Smooth muscle cell of the umbilical artery (primary cell): ENCODE results near the gene GPATCH3. TPM values are rescaled to one million over a fixed set of nuclear protein-coding genes. Genes with fewer than 3 reads are reported as not detected.

Experiments used
- total RNA-seq: library from RNA; depleted of rRNA; stranded (reverse); fragments of >200 nt; gene quantifications from 2 replicates; pipeline ENCODE4 v1.2.3, GENCODE V29; 2014

The GPATCH3 gene
- total RNA-seq = 6.0 and 7.4 TPM in 2 replicates

GRCh38 chr1:26900001-26900814, at the start of gene GPATCH3:
GPATCH3 (minus strand) TSS chr1:26900467; CDS start chr1:26900442, 25 bp downstream.

GRCh38 chr1:26921540-26922430, 21.5 kb upstream of the GPATCH3 start, which contains the start of gene NUDC:
NUDC (plus strand) TSS chr1:26921743; CDS start chr1:26921849, 106 bp downstream.

GRCh38 chr1:26913754-26914619, 13.7 kb upstream of the GPATCH3 start, which contains the start of gene NR0B2:
NR0B2 (minus strand) TSS chr1:26913975; CDS start chr1:26913940, 35 bp downstream.

GRCh38 chr1:26889551-26890466, 10.5 kb downstream of the GPATCH3 start, which contains the start of gene GPN2:
GPN2 (minus strand) TSS chr1:26890283; CDS start chr1:26890096, 187 bp downstream.

GRCh38 chr1:26862781-26863684, 37.2 kb downstream of the GPATCH3 start, which contains the start of gene SFN:
SFN (plus strand) TSS chr1:26863149; CDS start chr1:26863213, 64 bp downstream.

Other genes starting within 250 kb of the GPATCH3 start
- 16.9 and 47.5 TPM in 2 replicates for gene ARID1A, start 204.5 kb downstream of the GPATCH3 start, total RNA-seq
- 21.7 and 37.4 TPM in 2 replicates for gene PIGV, start 112.5 kb downstream of the GPATCH3 start, total RNA-seq
- gene ZDHHC18, start 73.8 kb downstream of the GPATCH3 start, total RNA-seq = 5.6 and 14.1 TPM in 2 replicates
- 0.14 TPM in 1 of 2 replicates, not detected in the other for gene SFN, start 37.3 kb downstream of the GPATCH3 start, total RNA-seq
- 9.2 and 11.9 TPM in 2 replicates for gene GPN2, start 10.2 kb downstream of the GPATCH3 start, total RNA-seq
- gene NR0B2, start 13.5 kb upstream of the GPATCH3 start, total RNA-seq = not detected in 2 replicates
- 14.0 and 31.8 TPM in 2 replicates for gene NUDC, start 21.3 kb upstream of the GPATCH3 start, total RNA-seq
- not detected in 2 replicates for gene KDF1, start 60.0 kb upstream of the GPATCH3 start, total RNA-seq
- gene TRNP1, start 93.2 kb upstream of the GPATCH3 start, total RNA-seq = 14.8 and 17.0 TPM in 2 replicates
- gene TENT5B, start 112.4 kb upstream of the GPATCH3 start, total RNA-seq = 1.2 and 1.3 TPM in 2 replicates